ENCODE results near the gene RAB13.
"Not testable (repeated sequence)": the region's sequence is repeated elsewhere in the genome, so short reads cannot be mapped to it uniquely, and the experiment has no call there.

Gene RAB13

DNA sequence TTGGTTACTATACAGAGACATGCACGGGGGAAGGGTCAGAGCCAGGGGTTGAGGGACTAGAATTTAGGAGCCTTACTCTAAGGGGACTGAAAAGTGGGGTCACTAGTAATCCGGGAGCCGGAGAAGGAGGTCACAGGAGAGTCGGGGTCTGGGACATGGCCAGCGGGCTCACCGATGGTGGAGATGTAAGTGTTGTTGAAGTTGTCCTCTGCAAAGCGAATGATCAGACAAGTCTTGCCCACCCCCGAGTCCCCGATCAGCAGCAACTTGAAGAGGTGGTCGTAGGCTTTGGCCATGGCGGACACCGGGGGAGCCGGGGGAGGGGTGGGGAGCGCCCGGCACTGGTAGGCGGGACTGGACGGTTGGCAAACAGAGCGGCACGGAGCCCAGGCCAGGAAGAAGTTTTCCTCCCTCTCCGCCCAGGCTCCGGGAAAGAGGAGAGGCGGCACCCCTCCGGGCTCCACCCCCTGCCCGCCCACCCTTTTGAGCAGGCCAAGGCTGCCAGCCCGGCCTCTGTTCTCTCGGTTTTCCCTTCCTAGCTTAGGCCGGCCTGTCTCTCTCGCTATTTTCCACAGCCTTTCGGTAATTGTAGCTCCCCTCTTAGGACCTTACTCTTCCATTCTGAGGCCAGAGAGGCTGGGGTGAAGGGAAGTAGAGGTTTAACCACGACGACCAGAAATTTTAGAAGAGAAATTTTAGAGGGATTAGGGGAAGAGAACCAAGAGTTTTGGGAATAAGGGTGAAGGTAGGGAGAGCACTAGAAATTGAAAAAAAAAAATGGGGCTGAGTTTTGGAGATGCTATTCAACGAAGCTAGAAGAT lies at the start of gene RAB13:
Gene RAB13 (minus strand): TSS at position 399 of the 821 bp plus-strand sequence. CDS start 103 bp downstream, at position 296.
- peak; percentile 75 for DNase-seq

DNA sequence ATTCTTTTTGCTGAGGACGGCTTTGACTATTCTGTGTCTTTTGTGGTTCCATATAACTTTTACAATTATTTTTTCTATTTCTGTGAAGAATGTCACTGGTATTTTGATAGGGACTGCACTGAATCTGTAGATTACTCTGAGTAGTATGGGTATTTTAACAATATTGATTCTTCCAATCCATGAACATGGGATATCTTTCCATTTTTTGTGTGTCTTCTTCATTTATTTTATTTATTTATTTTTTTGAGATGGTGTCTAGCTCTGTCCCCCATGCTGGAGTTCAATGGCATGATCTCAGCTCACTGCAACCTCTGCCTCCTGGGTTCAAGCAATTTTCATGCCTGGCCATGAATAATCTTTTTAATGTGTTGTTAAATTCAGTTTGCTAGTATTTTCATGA lies 47.6 kb upstream of the RAB13 start:
- DNase-seq: not testable (repeated sequence)

DNA sequence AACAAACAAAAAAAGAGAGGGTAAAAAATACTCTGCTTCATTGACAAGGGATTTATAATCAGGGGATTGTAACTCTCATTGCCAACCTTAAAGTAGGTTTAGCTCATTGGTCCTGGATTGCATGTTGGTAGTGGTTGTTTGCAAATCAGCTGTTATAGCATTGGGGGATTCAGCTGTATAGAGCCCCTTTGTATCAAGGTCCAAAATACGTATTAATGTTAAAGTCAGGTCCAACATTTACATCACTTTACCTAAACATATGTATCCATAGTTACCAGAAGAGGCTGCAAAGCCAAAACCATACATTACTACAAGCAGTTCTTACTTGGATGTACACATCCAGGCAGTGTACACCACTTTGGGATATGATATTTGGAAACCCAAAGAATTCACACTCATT lies 33.8 kb upstream of the RAB13 start:
- no peak for DNase-seq

DNA sequence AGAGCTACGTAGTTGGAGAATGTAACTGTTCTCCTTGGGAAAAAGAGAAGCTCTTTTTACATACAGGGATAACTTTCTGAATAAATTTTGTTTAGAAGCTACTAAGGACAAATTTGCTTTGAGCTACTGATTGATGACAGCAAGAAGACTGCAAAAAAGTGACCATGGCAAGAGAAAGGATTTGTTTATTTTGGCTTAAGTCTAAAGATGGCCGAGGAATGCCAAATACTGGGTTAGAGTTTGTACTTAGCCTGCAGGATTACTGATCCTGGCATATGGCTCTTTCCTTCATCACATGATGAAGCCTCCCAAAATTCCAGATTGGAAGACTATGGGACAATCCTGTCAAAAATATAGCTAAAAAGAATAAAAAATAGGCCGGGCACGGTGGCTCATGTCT lies 33.1 kb upstream of the RAB13 start:
- no peak for DNase-seq

DNA sequence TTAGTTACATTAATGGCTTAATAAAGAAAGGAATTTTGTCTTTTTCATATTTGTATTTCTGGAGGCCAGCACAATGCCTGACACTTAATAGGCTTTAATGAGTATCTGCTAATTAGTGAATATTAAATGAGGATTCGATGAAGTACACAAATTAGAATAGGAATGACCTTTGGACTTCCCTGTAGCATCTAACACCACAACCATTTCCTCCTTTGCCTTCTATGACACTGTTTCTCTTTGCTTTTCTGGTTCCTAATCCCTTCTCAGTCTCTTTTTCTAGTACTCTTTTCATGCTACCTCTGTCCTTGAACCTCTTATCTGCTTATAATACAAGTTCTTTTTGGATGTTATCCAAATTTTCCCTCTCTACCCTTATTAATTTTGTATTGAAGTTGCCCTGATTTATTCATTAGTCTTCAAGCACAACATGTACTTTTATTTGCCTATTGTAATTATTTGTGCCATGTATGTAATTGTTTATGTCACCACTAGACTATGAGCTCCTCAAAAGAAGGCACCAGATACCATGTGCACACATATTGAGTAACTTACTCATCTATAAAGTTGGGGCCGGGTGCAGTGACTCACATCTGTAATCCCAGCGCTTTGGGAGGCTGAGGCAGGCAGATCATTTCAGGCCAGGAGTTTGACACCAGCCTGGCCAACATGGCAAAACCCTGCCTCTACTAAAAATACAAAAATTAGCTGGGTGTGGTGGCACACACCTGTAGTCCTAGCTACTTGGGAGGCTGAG lies 28.2 kb upstream of the RAB13 start:
- DNase-seq: no peak

DNA sequence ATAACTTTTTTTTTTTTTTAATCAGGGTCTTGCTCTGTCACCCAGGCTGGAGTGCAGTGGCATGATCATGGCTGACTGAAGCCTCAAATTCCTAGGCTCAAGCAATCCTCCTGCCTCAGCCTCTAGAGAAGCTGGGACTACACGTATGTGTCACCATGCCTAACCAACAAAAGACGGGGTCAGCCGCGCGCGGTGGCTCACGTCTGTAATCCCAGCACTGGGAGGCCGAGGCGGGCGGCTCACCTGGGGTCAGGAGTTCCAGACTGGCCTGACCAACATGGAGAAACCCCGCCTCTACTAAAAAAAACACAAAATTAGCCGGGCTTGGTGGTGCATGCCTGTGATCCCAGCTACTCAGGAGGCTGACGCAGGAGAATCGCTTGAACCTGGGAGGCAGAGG lies 26.4 kb upstream of the RAB13 start:
- DNase-seq: not testable (repeated sequence)

- no peak for DNase-seq
These were observed 26.0 kb upstream of the RAB13 start for GRCh38 chr1:154012129-154012528.

DNA sequence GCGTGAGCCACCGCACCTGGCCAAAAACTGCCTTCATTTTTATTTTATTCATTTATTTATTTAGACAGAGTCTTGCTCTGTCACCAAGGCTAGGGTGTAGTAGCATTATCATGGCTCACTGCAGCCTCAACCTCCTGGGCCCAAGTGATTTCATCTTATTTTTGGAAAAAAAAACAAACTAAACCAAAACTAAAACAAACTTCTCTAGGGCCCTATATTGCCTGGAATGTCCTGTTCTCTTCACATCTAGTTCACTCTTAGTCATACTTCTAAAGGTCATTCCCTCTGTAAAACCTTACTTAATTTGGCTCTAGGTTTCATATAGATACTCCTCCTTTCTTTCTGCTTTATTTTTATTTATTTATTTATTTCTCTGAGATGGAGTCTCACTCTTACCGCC lies 20.0 kb upstream of the RAB13 start:
- DNase-seq: no peak

DNA sequence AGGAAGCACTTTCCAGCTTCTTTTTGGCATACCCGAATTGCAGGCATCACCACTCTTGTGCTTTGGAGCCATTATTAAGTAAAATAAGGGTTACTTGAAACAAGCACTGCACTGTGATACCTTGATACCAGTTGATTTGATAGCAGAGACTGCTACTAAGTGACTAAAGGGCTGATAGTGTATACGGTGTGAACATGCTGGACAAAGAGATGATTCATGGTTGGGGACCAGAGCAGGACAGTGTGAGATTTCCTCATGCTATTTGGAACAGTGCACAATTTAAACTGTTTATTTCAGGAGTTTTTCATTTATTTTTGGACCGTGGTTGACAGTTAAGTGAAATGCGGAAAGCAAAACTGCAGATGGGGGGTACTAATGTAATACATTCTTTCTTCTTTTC lies 14.3 kb upstream of the RAB13 start:
- no peak for DNase-seq

- not testable (repeated sequence) for DNase-seq
These were observed 10.7 kb upstream of the RAB13 start for GRCh38 chr1:153996882-153997281.

GRCh38 chr1:153995640-153996039 lies 9.5 kb upstream of the RAB13 start:
- no peak for DNase-seq

DNA sequence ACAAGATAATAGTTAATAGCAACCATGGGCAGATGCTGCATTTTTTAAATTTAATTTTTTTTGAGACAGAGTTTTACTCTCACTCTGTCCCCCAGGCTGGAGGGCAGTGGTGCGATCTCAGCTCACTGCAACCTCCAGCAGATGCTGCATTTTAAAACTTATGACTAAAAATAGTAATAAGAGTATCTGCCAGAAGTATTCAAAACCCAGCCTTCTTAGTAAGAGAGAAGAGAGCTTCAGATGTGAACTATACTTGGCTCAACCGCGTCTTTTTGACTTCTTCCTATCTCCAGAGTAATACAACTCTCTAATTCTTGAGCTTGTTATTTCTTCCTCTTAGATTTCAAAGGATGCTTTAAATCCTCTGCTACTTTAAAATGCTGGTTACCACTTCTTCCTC lies 9.1 kb upstream of the RAB13 start:
- no peak for DNase-seq

DNA sequence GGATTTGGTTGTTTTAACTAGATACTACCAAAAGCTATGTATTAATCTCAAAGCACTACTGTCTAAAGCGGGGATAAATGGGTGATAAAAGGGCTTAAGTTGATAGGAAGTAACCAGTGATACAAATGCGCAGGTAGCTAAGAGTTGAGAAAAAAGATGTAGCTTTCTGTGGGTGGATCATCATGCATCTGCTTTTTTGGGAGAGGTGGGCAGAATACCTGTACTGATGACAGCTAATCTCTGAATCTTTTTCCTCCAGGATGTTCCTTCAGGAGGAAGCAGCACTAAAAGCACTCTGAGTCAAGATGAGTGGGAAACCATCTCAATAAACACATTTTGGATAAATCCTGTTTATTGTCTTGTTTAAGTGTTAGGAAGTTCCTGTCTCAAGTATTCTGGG lies 5.7 kb upstream of the RAB13 start:
- no peak for DNase-seq

DNA sequence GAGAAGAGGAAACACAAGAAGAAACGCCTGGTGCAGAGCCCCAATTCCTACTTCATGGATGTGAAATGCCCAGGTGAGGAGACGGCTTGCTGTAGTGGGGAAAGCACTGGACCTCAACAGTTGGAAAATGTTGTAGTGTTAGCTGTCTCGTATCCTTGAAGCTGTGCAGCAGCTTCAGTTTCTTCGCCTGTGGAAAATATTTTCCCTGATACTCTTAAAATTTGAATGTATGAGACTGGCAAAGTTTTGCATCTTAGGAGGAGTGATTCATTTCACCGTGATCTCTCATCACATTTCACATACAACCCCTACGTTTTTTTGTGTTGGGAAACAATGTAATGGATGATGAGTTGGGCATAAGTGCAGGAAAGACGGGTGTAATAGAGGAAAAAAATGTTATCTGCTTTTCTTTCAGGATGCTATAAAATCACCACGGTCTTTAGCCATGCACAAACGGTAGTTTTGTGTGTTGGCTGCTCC lies 5.1 kb upstream of the RAB13 start:
- DNase-seq: no peak

DNA sequence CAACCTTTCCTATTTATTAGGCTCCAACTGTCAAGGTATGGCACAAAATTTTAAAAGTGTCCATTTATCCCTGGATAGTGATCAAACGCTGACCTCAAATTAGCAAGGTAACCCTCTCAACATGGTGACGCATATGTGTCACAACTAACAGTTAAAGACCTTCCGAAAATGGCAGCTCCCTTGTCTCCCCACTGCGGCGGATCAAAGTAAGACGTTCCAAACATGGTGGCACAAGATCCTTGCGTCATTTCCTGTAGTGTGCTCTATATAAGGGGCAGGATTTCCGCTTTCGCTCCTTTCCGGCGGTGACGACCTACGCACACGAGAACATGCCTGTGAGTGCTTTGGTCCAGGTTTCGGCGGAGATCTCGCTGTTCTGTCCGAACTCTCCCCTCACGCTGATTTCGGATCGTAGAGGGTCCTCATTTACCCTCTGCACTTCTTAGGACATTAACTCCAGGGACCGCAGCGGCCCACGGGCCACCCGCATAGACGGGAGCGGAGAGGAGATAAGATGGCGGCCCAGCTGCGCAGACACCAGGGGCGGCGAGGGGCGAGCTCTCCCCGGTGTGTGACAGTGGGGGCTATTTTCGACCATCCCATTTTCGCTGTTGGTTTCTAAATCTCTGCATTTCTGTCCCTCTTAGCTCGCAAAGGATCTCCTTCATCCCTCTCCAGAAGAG lies 4.5 kb upstream of the RAB13 start, which contains the start of gene RPS27:
Gene RPS27 (plus strand): TSS at position 295 of the 683 bp plus-strand sequence. CDS start 35 bp downstream, at position 330.
- peak; percentile 94 for DNase-seq

DNA sequence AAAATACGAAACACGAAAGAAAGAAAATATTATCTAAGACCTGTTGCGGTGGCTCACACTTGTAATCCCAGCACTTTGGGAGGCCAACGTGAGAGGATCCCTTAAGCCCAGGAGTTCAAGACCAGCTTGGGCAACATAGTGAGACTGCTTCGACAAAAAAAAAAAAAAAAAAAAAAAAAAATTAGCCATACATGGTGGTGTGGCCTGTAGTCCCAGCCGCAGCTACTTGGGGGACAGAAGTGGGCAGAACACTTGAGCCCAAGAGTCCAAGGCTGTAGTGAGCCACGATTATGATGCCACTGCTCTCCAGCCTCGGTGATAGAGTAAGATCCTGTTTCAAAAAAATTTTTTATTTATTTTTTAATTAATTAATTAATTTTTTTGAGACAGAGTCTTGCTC lies 1.5 kb upstream of the RAB13 start:
- no peak for DNase-seq

DNA sequence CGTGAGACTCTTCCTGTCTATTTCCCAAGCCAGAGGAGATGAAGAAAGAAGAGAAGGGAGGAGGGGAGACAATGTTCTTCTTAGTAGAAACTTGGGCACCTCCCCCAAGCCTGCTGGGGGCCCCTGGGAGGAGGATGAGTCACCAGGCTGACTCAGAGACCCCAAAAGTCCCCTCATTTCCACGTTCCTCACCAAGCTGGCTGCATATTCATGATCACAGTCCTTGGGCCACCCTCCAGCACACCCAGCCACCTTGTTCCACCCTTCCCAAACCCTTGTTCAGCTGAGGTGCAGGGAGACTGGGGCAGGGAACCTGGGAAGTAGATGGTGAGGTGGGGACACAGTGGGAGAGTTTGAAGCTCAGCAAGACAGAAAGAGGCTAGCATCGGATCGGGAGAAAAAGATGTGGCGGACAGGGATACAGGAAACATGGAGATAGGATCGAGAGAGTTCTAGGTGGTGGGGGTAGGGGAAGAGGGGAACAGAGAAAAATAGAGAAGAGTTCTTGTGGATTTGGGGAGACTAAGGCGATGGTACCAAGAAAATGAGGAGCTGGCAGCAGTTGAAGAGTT lies 712 bp downstream of the RAB13 start:
- DNase-seq: peak; percentile 75

- DNase-seq: no peak
These were observed 1.8 kb downstream of the RAB13 start for GRCh38 chr1:153984123-153984894.

- not testable (repeated sequence) for DNase-seq
These were observed 4.4 kb downstream of the RAB13 start for GRCh38 chr1:153981735-153982134.

DNA sequence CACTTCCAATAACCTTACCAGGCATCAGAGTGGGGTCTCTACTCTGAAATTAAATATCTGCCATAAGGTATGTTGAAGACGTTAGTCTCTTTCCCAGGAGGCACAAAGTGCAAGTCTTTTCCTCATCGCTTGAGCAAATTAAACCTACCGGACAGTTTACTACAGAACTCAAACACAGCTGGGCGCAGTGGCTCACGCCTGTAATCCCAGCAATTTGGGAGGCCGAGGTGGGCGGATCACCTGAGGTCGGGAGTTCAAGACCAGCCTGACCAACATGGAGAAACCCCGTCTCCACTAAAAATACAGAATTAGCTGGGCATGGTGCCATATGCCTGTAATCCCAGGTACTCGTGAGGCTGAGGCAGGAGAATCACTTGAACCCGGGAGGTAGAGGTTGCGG lies 7.0 kb downstream of the RAB13 start:
- DNase-seq: not testable (repeated sequence)

DNA sequence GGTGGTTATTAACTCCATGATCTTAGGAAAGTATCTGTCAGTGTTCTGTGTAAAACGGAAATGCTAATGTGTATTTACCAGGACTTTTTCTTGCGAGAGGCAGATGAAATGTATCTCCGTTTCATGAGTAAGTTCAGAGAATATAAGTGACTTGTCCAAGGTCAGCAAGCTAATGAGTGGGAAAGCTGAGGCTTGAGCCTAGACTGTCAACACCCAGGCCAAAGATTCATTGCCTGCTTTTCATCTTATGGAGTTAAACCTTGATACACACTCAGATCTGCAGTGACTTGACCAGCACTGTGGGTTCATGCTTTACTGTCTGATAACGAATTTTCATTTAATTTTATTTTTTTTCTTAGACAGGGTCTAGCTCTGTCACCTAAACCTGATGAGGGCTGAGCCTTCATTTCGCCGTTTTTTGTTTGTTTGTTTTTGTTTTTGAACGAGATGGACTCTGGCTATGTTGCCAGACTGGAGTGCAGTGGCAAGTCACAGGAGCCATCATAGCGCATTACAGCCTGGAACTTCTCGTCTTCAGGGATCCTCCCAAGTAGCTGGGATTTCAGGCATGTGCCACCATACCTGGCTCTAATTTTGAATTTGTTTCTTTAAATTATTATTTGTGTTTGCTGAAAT lies 7.7 kb downstream of the RAB13 start:
- no peak for DNase-seq

Measured in activated CD8-positive, alpha-beta memory T cell treated with anti-CD3 and anti-CD28 coated beads for 24 hours (primary cell).